Measurements from ENCODE around the gene APOBEC2.

DNA sequence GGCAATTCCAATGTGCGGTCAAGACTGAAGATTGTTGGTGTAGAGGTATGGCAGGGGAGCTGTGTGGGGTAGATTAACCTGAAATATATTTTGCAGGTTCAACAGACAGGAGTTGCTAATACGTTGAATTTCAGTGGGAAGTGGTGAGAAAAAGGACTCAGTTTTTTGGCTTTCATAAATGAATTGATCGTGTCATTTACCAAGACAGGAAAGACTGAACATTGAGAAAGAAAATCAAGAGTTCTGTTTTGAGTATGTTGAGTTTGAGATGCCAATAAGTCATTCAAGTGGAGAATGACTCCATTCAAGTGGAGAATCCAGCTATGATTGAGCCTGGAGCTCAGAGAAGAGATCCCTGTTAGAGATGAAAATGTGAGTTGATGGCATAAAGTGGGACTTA lies 50.8 kb downstream of the APOBEC2 start:
- TF ChIP-seq POLR2AphosphoS5 (IDR thresholded peaks at IDR 0.05; ENCODE audit: low read depth, low read length): no peak
- no peak for TF ChIP-seq POLR2A (IDR thresholded peaks at IDR 0.05; ENCODE audit: low read depth, low read length)
- no peak for TF ChIP-seq TAF1 (IDR thresholded peaks at IDR 0.05; ENCODE audit: borderline replicate concordance, low read depth, low read length)
